K562 (cell line): ENCODE data around the gene CATSPER3. TPM values are rescaled to one million over a fixed set of nuclear protein-coding genes. Genes with fewer than 3 reads are reported as not detected.
A peak's percentile ranks its signal among the peaks of the same experiment; 100 is the strongest.

Experiments used
- ATAC-seq: fragments of 200-7000 bp; cut with Tn5 transposase; 3 replicates; pipeline ENCODE4 v1.9.1; 2020; ENCODE audit warnings: moderate library complexity
- BruUV-seq: library from RNA; stranded (reverse); fragments of 400-500 nt; replicated peaks from 2 replicates; lab custom pipeline; 2021; lab: Mats Ljungman, UMichigan
- CTCF ChIA-PET: fragments of 300-600 bp; formaldehyde crosslinking; extraction: SDS; loops from one replicate; lab custom pipeline; 2021; ENCODE audit warnings: low intra/inter-chr PET ratio; lab: Yijun Ruan, JAX
- POLR2A ChIA-PET: fragments of 300-600, 350-650 bp; sonication (Branson Sonifier 250); formaldehyde crosslinking; extraction: SDS; loops from one replicate; lab custom pipeline; 2021; ENCODE audit warnings: antibody characterized with exemption, inconsistent platforms; lab: Yijun Ruan, JAX
- DNase-seq, 4 experiments: peaks; one replicate each; pipeline versions ENCODE4 v3.0.0 to v3.0.0-alpha.2; 2011 to 2018; ENCODE audit warnings: low spot score in 3 of 4, mixed read lengths in 3 of 4; ENCODE audit errors: extremely low read depth in 1 of 4
- FAIRE-seq: peaks from 2 replicates; lab custom pipeline; 2011; peaks lifted over from hg19 to GRCh38; lab: Jason Lieb, UNC
- H2AFZ ChIP-seq: 2 replicates; pipeline ENCODE4 v1.6.0; 2011; ENCODE audit warnings: low read depth, low read length, control low read depth, inconsistent platforms
- H3K27ac ChIP-seq: fragments of 200-600 bp; 3 replicates; pipeline ENCODE4 v1.8.0; 2011; ENCODE audit warnings: low read depth, mild to moderate bottlenecking, control low read depth, inconsistent platforms, low read length, moderate library complexity, mixed read lengths; ENCODE audit errors: extremely low read depth
- H3K27me3 ChIP-seq, 2 experiments: fragments of 300-600 bp in 1 of 2; 2 replicates in 1 of 2; 3 replicates in 1 of 2; pipeline versions ENCODE4 v1.6.0 to v1.8.0; 2011; ENCODE audit warnings: inconsistent platforms in 2 of 2, low read length in 2 of 2, mild to moderate bottlenecking in 1 of 2, mixed read lengths in 1 of 2, moderate library complexity in 1 of 2; ENCODE audit not compliant: control insufficient read depth in 2 of 2, insufficient read depth in 2 of 2
- H3K36me3 ChIP-seq: fragments of 300-600 bp; 3 replicates; pipeline ENCODE4 v1.8.0; 2011; ENCODE audit warnings: mild to moderate bottlenecking, low read length, inconsistent platforms; ENCODE audit not compliant: control insufficient read depth, insufficient read depth
- H3K4me1 ChIP-seq, 2 experiments: fragments of 200-600 bp in 1 of 2; replicated peaks in 1 of 2; 2 replicates in 1 of 2; 3 replicates in 1 of 2; pipeline versions ENCODE4 v1.5.1 to v1.8.0; 2011; ENCODE audit warnings: inconsistent platforms in 2 of 2, low read length in 2 of 2, mild to moderate bottlenecking in 1 of 2, mixed read lengths in 1 of 2, moderate library complexity in 1 of 2; ENCODE audit not compliant: control insufficient read depth in 2 of 2, insufficient read depth in 2 of 2
- H3K4me2 ChIP-seq: 2 replicates; pipeline ENCODE4 v1.6.1; 2011; ENCODE audit warnings: low read length, control low read depth, inconsistent platforms, mixed read lengths; ENCODE audit not compliant: insufficient read depth
- H3K4me3 ChIP-seq: fragments of 200-600 bp; sonication (generic), shearing (Covaris generic); 2 replicates; pipeline ENCODE4 v1.5.1; 2016; ENCODE audit warnings: control low read depth, inconsistent platforms
- H3K79me2 ChIP-seq: fragments of 200-600 bp; 3 replicates; pipeline ENCODE4 v1.8.0; 2011; ENCODE audit warnings: low read length, inconsistent platforms; ENCODE audit not compliant: control insufficient read depth, insufficient read depth
- H3K9ac ChIP-seq, 2 experiments: 2 replicates each; pipeline versions ENCODE4 v1.6.0 to v1.6.1; 2011; ENCODE audit warnings: low read depth in 2 of 2, low read length in 2 of 2, control low read depth in 1 of 2, inconsistent platforms in 1 of 2, mild to moderate bottlenecking in 1 of 2, mixed read lengths in 1 of 2; ENCODE audit not compliant: insufficient read depth in 1 of 2
- H3K9me1 ChIP-seq: one replicate; pipeline ENCODE4 v1.6.0; 2011; ENCODE audit warnings: inconsistent platforms, mild to moderate bottlenecking, low read length, moderate library complexity; ENCODE audit not compliant: control insufficient read depth, insufficient read depth
- H3K9me3 ChIP-seq: replicated peaks from 2 replicates; pipeline ENCODE4 v1.5.1; 2011; ENCODE audit warnings: low read depth, low read length, inconsistent platforms; ENCODE audit not compliant: control insufficient read depth, insufficient read depth
- H4K20me1 ChIP-seq: replicated peaks from 2 replicates; pipeline ENCODE4 v1.6.1; 2011; ENCODE audit warnings: low read length, inconsistent platforms, mixed read lengths; ENCODE audit not compliant: control insufficient read depth, insufficient read depth
- ETS2 ChIP-seq: IDR thresholded peaks from 2 replicates; pipeline ENCODE4 v1.6.1; 2016; ENCODE audit warnings: borderline replicate concordance, missing genetic modification characterization, mild to moderate bottlenecking, moderate library complexity, missing compliant biosample characterization; ENCODE audit not compliant: poor library complexity, severe bottlenecking
- FOXJ3 ChIP-seq: sonication (generic); formaldehyde crosslinking; IDR thresholded peaks from 2 replicates; pipeline ENCODE4 v1.4.0; 2020; ENCODE audit warnings: mild to moderate bottlenecking, missing genetic modification reagents
- GTF2F1 ChIP-seq: IDR thresholded peaks from 2 replicates; pipeline ENCODE4 v1.6.1; 2011; ENCODE audit warnings: low read depth, low read length, improper control_type of control experiment
- HDGF ChIP-seq: fragments of 450-650 bp; IDR thresholded peaks from 2 replicates; pipeline ENCODE4 v1.6.1; 2016
- MTF1 ChIP-seq: fragments of 250-450 bp; sonication (Bioruptor Pico); IDR thresholded peaks from 2 replicates; pipeline ENCODE4 v1.9.0; 2021; ENCODE audit warnings: moderate library complexity, mild to moderate bottlenecking, inconsistent platforms, borderline replicate concordance
- MYC ChIP-seq, 2 experiments: fragments of 250-450 bp in 1 of 2; sonication (Bioruptor Pico) in 1 of 2; IDR thresholded peaks; 2 replicates each; pipeline versions ENCODE4 v1.5.1 to v1.6.1; 2012 to 2021; ENCODE audit warnings: low read depth in 2 of 2, borderline replicate concordance in 1 of 2, improper control_type of control experiment in 1 of 2, low read length in 1 of 2, mild to moderate bottlenecking in 1 of 2, moderate library complexity in 1 of 2
- NR2C2 ChIP-seq, 2 experiments: fragments of 200-800 bp in 1 of 2; sonication (Bioruptor generic) in 1 of 2; sonication (generic) in 1 of 2; formaldehyde crosslinking in 1 of 2; IDR thresholded peaks; 2 replicates each; pipeline versions ENCODE4 v1.6.1 to v1.8.0; 2016 to 2022; ENCODE audit warnings: mild to moderate bottlenecking in 1 of 2, missing compliant biosample characterization in 1 of 2, missing genetic modification characterization in 1 of 2, missing genetic modification reagents in 1 of 2
- TAF7 ChIP-seq: fragments of 450-650 bp; IDR thresholded peaks from 2 replicates; pipeline ENCODE4 v1.6.1; 2016; ENCODE audit warnings: missing genetic modification characterization, missing compliant biosample characterization
- ZNF165 ChIP-seq: fragments of 250-450 bp; sonication (Bioruptor Pico); IDR thresholded peaks from 2 replicates; pipeline ENCODE4 v1.4.0; 2020; ENCODE audit warnings: borderline replicate concordance
- ZZZ3 ChIP-seq: fragments of 450-650 bp; IDR thresholded peaks from 2 replicates; pipeline ENCODE4 v1.6.1; 2016; ENCODE audit warnings: antibody characterized with exemption, mild to moderate bottlenecking, moderate library complexity
- WGBS: fragments of 100-300 bp; shearing (Covaris generic); methylation state at CpG from one replicate; pipeline ENCODE4 v1.1.6; 2016; ENCODE audit warnings: low coverage, mixed read lengths; ENCODE audit not compliant: insufficient coverage; ENCODE audit errors: missing lambda C conversion rate; 5-methylcytosine and 5-hydroxymethylcytosine counted together
- in situ Hi-C: fragments of 300-500 bp; cut with MboI; formaldehyde crosslinking; loops from 4 replicates; pipeline ENCODE4 v1.15.0; 2018; ENCODE audit warnings: inconsistent platforms, mixed read lengths
- intact Hi-C: fragments of 100-400 bp; cut with micrococcal nuclease; formaldehyde crosslinking; loops from 2 replicates; pipeline ENCODE4 v1.14.2; 2022
- polyA plus RNA-seq, 8 experiments: library from polyadenylated mRNA; depleted of rRNA in 4 of 8; stranded (reverse) in 5 of 8; unstranded in 3 of 8; fragments of >200 nt; fragmentation: Nextera tagmentation in 2 of 8; fragmentation: Illumina TruSeq in 1 of 8; extraction: Ambion mirVana in 2 of 8; extraction: Trizol in 1 of 8; gene quantifications; 2 replicates each; pipeline versions ENCODE4 v1.2.1 to v1.2.3, GENCODE V29; 2011 to 2014; ENCODE audit warnings: inconsistent platforms in 1 of 8, missing spikeins in 1 of 8
- total RNA-seq, 7 experiments: library from RNA; depleted of rRNA in 6 of 7; stranded (reverse); fragments of >200 nt in 6 of 7; fragmentation: Illumina TruSeq in 2 of 7; extraction: Trizol in 2 of 7; gene quantifications; 2 replicates each; pipeline versions ENCODE4 v1.2.1 to v1.2.3, GENCODE V29; 2011 to 2021; ENCODE audit warnings: low replicate concordance in 1 of 7
- TF ChIP-seq, protein P1 (sequence below), 2 experiments: fragments of 450-650 bp; IDR thresholded peaks; 2 replicates each; pipeline ENCODE4 v1.6.1; 2016
- TF ChIP-seq, protein P2 (sequence below), 2 experiments: fragments of 450-650 bp in 1 of 2; sonication (generic) in 1 of 2; formaldehyde crosslinking; conservative IDR thresholded peaks; 2 replicates each; pipeline versions ENCODE4 v1.4.0 to v1.8.1; 2020 to 2022; ENCODE audit warnings: mild to moderate bottlenecking in 1 of 2, missing genetic modification reagents in 1 of 2
- TF ChIP-seq, protein P3 (sequence below), 2 experiments: IDR thresholded peaks; 2 replicates each; pipeline ENCODE4 v1.6.1; 2012; ENCODE audit warnings: improper control_type of control experiment in 2 of 2, low read depth in 2 of 2, low read length in 2 of 2, borderline replicate concordance in 1 of 2

CATSPER3 gene
- total and polyA plus RNA-seq, 9 of the 15 experiments (the other 6 are each of a cell fraction or from before 2014, with no cell fraction given), result 0.14 to 1.5 (median 0.49) TPM

DNA sequence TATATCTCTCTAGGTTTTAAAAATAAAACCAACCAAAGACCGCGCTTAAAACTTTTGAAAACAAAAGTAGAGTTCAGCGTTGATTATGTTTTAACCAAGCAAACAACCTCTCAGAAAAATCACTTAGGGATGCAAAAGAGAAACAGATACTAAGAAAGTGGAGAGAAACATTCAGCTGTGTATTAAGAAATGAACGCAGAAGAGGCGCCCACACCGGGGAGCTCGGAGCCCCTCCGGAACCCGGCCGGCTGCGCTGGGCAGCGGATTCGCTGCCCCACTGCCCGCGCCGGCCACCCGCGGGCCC, 64.9 kb downstream of the CATSPER3 start (continued):
- TF ChIP-seq GTF2F1, result no peak

DNA sequence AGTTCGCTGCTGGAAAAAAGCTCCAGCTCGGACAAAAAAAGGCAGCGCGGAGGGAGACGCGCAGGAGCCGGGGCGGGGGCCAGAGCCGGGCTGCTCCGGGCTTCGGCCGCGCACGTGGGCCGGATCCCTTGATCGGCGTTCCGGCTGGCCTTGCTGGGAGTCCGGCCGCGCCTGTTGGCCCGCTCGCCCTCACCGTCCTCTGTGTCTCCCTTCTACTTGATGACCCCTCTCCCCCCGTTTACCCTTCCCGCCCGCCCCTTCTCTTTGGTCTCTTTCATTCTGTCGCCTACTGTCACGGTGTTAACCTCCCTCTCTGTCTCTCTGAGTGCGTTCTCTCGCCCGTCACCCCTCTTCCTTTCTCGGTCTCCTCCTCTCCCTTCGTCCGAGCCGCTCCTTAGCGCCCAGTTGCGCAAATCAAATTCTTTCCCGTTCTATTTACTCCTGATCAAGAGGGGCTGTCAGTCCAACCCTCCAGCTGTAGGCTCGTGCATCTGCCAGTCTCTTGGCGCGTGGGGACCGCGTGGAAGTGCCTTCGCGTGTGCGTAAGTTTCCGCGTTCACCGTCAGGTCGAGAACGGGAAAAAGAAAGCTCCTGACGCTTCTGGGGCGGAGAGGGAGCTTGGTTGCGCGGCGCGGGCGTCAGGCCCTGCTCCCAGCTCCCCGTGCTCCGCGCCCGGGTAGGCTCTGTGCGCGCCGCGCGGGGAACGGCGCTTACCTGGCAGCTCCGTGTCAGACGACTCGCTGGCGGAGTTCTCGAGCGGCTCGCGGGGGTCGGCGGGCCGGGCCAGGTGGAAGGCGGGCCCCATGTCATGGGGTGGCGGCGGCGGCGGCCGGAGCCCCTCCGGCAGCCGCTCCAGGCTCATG, 65.5 kb downstream of the CATSPER3 start:
- Histone ChIP-seq H2AFZ (peak overlapping the region; percentile 63; the same call in 1 of the 2 replicates), H3K4me3 (peak overlapping the region; percentile 99), H3K4me1 (peaks cover 19 to 51% of the 10 kb centered on the region in 2 experiments), H4K20me1 (no peaks in the 10 kb centered on the region), H3K36me3 (peaks cover 35% of the 10 kb centered on the region), H3K4me2 (peak overlapping the region; percentile 96), H3K9me3 (no peaks in the 10 kb centered on the region; the same call in 1 of the 2 replicates), H3K27me3 (no peaks in the 10 kb centered on the region), H3K27ac (peak overlapping the region; percentile 98), H3K79me2 (peaks cover 68% of the 10 kb centered on the region), H3K9ac (peak overlapping the region; percentile 99 to 100), H3K9me1 (no peaks in the 10 kb centered on the region)
- BruUV-seq, result no TSS peak
- under 1% methylated on average over 53 of the region's 89 CpGs for WGBS
- ATAC-seq (peak; percentile 31), DNase-seq (peak; percentile 55 to 71 (median 62)), FAIRE-seq (no peak)
- in situ Hi-C loops, result no loop called here
- intact Hi-C loops, result loop anchor here (5.0 kb wide), 2 partner anchors 64 to 159 kb away; no protein-coding TSS in a partner anchor
- CTCF ChIA-PET, result no interaction called here
- POLR2A ChIA-PET, result interaction anchor here (0.6 to 2.4 kb wide), 11 partner anchors 9 to 291 kb away, joined by 3 to 12 read pairs (median 4); no protein-coding TSS in a partner anchor
- TF ChIP-seq, protein P1, sequence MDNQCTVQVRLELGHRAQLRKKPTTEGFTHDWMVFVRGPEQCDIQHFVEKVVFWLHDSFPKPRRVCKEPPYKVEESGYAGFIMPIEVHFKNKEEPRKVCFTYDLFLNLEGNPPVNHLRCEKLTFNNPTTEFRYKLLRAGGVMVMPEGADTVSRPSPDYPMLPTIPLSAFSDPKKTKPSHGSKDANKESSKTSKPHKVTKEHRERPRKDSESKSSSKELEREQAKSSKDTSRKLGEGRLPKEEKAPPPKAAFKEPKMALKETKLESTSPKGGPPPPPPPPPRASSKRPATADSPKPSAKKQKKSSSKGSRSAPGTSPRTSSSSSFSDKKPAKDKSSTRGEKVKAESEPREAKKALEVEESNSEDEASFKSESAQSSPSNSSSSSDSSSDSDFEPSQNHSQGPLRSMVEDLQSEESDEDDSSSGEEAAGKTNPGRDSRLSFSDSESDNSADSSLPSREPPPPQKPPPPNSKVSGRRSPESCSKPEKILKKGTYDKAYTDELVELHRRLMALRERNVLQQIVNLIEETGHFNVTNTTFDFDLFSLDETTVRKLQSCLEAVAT (IDR thresholded peaks at IDR 0.05), result peak; percentile 36 to 71; a peak in 2 of 4 replicates
- TF ChIP-seq ZZZ3, result no peak
- TF ChIP-seq FOXJ3 (CRISPR knock-in tag), result no peak
- no peak for TF ChIP-seq MTF1
- no peak; the same call in 1 of the 2 replicates for TF ChIP-seq MYC (IDR thresholded peaks at IDR 0.05; ENCODE audit: low read depth, low read length)
- peak; percentile 59; the same call in 1 of the 2 replicates for TF ChIP-seq MYC (CRISPR knock-in tag; IDR thresholded peaks at IDR 0.05; ENCODE audit: borderline replicate concordance, low read depth)
- TF ChIP-seq, protein P2, sequence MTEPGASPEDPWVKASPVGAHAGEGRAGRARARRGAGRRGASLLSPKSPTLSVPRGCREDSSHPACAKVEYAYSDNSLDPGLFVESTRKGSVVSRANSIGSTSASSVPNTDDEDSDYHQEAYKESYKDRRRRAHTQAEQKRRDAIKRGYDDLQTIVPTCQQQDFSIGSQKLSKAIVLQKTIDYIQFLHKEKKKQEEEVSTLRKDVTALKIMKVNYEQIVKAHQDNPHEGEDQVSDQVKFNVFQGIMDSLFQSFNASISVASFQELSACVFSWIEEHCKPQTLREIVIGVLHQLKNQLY (CRISPR knock-in tag; conservative IDR thresholded peaks at IDR 0.05), result no peak
- TF ChIP-seq, protein P3, sequence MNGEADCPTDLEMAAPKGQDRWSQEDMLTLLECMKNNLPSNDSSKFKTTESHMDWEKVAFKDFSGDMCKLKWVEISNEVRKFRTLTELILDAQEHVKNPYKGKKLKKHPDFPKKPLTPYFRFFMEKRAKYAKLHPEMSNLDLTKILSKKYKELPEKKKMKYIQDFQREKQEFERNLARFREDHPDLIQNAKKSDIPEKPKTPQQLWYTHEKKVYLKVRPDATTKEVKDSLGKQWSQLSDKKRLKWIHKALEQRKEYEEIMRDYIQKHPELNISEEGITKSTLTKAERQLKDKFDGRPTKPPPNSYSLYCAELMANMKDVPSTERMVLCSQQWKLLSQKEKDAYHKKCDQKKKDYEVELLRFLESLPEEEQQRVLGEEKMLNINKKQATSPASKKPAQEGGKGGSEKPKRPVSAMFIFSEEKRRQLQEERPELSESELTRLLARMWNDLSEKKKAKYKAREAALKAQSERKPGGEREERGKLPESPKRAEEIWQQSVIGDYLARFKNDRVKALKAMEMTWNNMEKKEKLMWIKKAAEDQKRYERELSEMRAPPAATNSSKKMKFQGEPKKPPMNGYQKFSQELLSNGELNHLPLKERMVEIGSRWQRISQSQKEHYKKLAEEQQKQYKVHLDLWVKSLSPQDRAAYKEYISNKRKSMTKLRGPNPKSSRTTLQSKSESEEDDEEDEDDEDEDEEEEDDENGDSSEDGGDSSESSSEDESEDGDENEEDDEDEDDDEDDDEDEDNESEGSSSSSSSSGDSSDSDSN (IDR thresholded peaks at IDR 0.05; ENCODE audit: borderline replicate concordance in 1 of 2, low read depth in 2 of 2, low read length in 2 of 2), result peak in 1 of 2 experiments; percentile 84; a peak in 2 of 4 replicates
- no peak for TF ChIP-seq HDGF
- no peak for TF ChIP-seq ZNF165 (CRISPR knock-in tag)
- no peak for TF ChIP-seq ETS2 (tag)
- TF ChIP-seq TAF7, result peak; percentile 50; the same call in 1 of the 2 replicates
- TF ChIP-seq NR2C2 (CRISPR knock-in tag; IDR thresholded peaks at IDR 0.05), result 0 out of 2 replicates have a peak, but pooled peaks have one; percentile 44
- TF ChIP-seq NR2C2 (tag; IDR thresholded peaks at IDR 0.05), result no peak
